ENCODE results near the gene FBLIM1.

FBLIM1 gene, protein sequence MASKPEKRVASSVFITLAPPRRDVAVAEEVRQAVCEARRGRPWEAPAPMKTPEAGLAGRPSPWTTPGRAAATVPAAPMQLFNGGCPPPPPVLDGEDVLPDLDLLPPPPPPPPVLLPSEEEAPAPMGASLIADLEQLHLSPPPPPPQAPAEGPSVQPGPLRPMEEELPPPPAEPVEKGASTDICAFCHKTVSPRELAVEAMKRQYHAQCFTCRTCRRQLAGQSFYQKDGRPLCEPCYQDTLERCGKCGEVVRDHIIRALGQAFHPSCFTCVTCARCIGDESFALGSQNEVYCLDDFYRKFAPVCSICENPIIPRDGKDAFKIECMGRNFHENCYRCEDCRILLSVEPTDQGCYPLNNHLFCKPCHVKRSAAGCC

GRCh38 chr1:15758343-15758931, at the start of gene FBLIM1:
Gene FBLIM1, plus strand, starts transcription at chr1:15758795. Its CDS starts 6,189 bp downstream, at chr1:15764984.
- Histone ChIP-seq H3K4me3 (ENCODE audit: low read depth in 1 of 2, low read length in 2 of 2) (peak within 1 kb of the TSS; percentile 58 to 87), H3K4me1 (ENCODE audit: insufficient read depth, low read length) (peaks cover 27% of the 10 kb centered on the region), H3K36me3 (ENCODE audit: insufficient read depth, low read length) (no peaks in the 10 kb centered on the region), H3K9ac (ENCODE audit: low read length) (peak within 1 kb of the TSS; percentile 57), H3K9me3 (ENCODE audit: low read length) (no peaks in the 10 kb centered on the region), H3K27me3 (ENCODE audit: control insufficient read depth in 1 of 2, insufficient read depth in 2 of 2, low read length in 2 of 2) (peaks cover 0 to 4% of the 10 kb centered on the region in 2 donors), H3K27ac (ENCODE audit: low read depth, low read length) (peak within 1 kb of the TSS; percentile 73)

GRCh38 chr1:15709226-15709625, 49.4 kb upstream of the FBLIM1 start:
- Histone ChIP-seq H3K4me1 (ENCODE audit: insufficient read depth, low read length) (peaks cover 31% of the 10 kb centered on the region), H3K9me3 (ENCODE audit: low read length) (no peaks in the 10 kb centered on the region), H3K4me3 (ENCODE audit: low read depth in 1 of 2, low read length in 2 of 2) (no peak overlapping the region), H3K9ac (ENCODE audit: low read length) (no peak overlapping the region), H3K27ac (ENCODE audit: low read depth, low read length) (no peak overlapping the region), H3K27me3 (ENCODE audit: control insufficient read depth in 1 of 2, insufficient read depth in 2 of 2, low read length in 2 of 2) (no peaks in the 10 kb centered on the region), H3K36me3 (ENCODE audit: insufficient read depth, low read length) (no peaks in the 10 kb centered on the region)

DNA sequence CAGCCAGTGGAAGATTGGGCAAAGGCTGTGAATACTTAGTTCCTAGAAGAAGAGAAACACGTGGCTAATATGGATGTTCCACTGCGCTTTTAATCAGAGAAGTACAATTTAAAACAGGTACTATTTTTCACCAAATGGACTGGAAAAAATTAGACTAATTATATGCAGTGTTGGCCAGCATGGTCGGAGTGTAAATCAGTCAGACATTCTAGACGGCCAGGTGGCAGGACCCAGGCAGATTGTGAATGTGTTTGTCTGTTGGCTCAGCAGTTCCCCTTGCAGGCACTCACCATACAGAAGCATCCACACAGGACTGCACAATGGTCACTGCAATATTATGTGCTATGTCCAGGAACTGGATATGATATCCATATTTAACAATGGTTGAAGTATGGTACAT, 46.4 kb upstream of the FBLIM1 start:
- peaks cover 45% of the 10 kb centered on the region for H3K4me1 ChIP-seq (ENCODE audit: insufficient read depth, low read length)
- peaks cover 9% of the 10 kb centered on the region for H3K36me3 ChIP-seq (ENCODE audit: insufficient read depth, low read length)
- H3K27me3 ChIP-seq (ENCODE audit: control insufficient read depth in 1 of 2, insufficient read depth in 2 of 2, low read length in 2 of 2), result no peaks in the 10 kb centered on the region
- H3K4me3 ChIP-seq (ENCODE audit: low read depth in 1 of 2, low read length in 2 of 2), result no peak overlapping the region
- no peak overlapping the region for H3K9ac ChIP-seq (ENCODE audit: low read length)
- H3K9me3 ChIP-seq (ENCODE audit: low read length), result no peaks in the 10 kb centered on the region
- no peak overlapping the region for H3K27ac ChIP-seq (ENCODE audit: low read depth, low read length)

DNA sequence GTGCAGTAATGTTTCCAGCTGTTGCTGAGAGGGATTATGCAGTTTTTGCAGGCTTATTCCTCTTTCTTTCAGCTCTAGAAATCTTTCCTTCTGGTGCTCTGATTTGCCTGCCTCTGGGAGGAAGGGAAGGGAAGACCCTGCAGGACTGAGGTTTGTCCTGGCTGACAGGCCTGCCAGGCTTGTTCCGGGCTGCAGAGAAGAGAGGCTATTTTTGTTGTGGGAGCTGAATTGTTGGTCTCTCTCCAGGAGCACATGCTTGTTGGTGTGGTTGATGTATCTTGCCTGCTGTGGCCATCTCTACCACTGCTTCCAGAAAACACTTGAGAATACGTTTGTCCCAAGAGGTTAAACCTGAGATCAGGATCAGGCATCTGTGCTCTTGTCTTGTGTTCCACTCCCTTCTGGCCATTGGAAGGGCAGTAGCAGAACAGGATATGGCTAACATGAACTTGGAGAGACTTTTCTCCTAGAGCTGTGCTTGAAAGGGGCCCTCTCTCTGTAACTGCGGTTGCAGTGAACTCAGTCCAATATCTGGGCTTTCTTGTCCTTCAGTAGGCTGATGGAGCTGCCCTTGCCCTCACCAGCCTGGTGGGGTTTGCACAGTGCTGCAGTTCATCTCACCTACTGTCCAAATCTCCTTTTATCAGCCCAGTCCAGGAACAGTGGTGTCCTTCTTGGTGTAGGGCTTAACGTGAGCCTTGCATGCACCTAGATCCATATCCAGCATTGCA, 44.0 kb upstream of the FBLIM1 start:
- Histone ChIP-seq H3K4me3 (ENCODE audit: low read depth in 1 of 2, low read length in 2 of 2) (peak overlapping the region in 1 of 2 donors; percentile 25), H3K4me1 (ENCODE audit: insufficient read depth, low read length) (peaks cover 48% of the 10 kb centered on the region), H3K27ac (ENCODE audit: low read depth, low read length) (peak overlapping the region; percentile 79), H3K9ac (ENCODE audit: low read length) (no peak overlapping the region), H3K9me3 (ENCODE audit: low read length) (no peaks in the 10 kb centered on the region), H3K36me3 (ENCODE audit: insufficient read depth, low read length) (peaks cover 23% of the 10 kb centered on the region), H3K27me3 (ENCODE audit: control insufficient read depth in 1 of 2, insufficient read depth in 2 of 2, low read length in 2 of 2) (no peaks in the 10 kb centered on the region)

- H3K9ac ChIP-seq (ENCODE audit: low read length), result no peak overlapping the region
- peaks cover 53% of the 10 kb centered on the region for H3K4me1 ChIP-seq (ENCODE audit: insufficient read depth, low read length)
Observed at GRCh38 chr1:15717418-15718125, 41.0 kb upstream of the FBLIM1 start.

DNA sequence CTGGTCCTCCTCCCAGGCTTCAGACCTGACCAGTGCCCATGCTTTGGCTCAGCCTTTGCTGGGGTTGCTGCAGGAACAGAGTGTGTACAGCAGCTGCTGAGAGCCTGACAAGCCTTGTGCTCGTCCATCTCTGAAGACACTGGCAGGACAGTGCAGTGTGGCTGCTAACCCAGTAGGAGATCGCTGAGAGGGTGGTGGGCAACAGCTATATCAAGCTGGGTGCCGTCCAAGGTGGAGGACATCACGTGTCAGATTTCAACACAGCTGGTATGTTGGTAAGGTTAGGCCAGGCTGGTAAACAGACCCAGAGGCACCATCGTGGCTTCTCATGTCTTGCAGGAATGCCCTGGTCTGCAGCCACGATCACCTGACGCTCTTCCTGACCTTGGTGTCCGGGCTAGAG, 40.4 kb upstream of the FBLIM1 start:
- peak overlapping the region; percentile 47 for H3K27ac ChIP-seq (ENCODE audit: low read depth, low read length)
- no peak overlapping the region for H3K9ac ChIP-seq (ENCODE audit: low read length)
- no peak overlapping the region for H3K4me3 ChIP-seq (ENCODE audit: low read depth in 1 of 2, low read length in 2 of 2)
- H3K9me3 ChIP-seq (ENCODE audit: low read length), result no peaks in the 10 kb centered on the region
- H3K27me3 ChIP-seq (ENCODE audit: control insufficient read depth in 1 of 2, insufficient read depth in 2 of 2, low read length in 2 of 2), result no peaks in the 10 kb centered on the region
- peaks cover 59% of the 10 kb centered on the region for H3K4me1 ChIP-seq (ENCODE audit: insufficient read depth, low read length)
- peaks cover 34% of the 10 kb centered on the region for H3K36me3 ChIP-seq (ENCODE audit: insufficient read depth, low read length)

More at GRCh38 chr1:15717418-15718125, 41.0 kb upstream of the FBLIM1 start:
- Histone ChIP-seq H3K36me3 (ENCODE audit: insufficient read depth, low read length) (peaks cover 34% of the 10 kb centered on the region), H3K9me3 (ENCODE audit: low read length) (no peaks in the 10 kb centered on the region), H3K27ac (ENCODE audit: low read depth, low read length) (peak overlapping the region; percentile 47), H3K4me3 (ENCODE audit: low read depth in 1 of 2, low read length in 2 of 2) (no peak overlapping the region), H3K27me3 (ENCODE audit: control insufficient read depth in 1 of 2, insufficient read depth in 2 of 2, low read length in 2 of 2) (no peaks in the 10 kb centered on the region)

- H3K36me3 ChIP-seq (ENCODE audit: insufficient read depth, low read length), result peaks cover 34% of the 10 kb centered on the region
- no peaks in the 10 kb centered on the region for H3K9me3 ChIP-seq (ENCODE audit: low read length)
- H3K27ac ChIP-seq (ENCODE audit: low read depth, low read length), result no peak overlapping the region
- no peak overlapping the region for H3K9ac ChIP-seq (ENCODE audit: low read length)
- H3K27me3 ChIP-seq (ENCODE audit: control insufficient read depth in 1 of 2, insufficient read depth in 2 of 2, low read length in 2 of 2), result no peaks in the 10 kb centered on the region
- peaks cover 52% of the 10 kb centered on the region for H3K4me1 ChIP-seq (ENCODE audit: insufficient read depth, low read length)
- no peak overlapping the region for H3K4me3 ChIP-seq (ENCODE audit: low read depth in 1 of 2, low read length in 2 of 2)
Observed at GRCh38 chr1:15719381-15720120, 39.0 kb upstream of the FBLIM1 start.

DNA sequence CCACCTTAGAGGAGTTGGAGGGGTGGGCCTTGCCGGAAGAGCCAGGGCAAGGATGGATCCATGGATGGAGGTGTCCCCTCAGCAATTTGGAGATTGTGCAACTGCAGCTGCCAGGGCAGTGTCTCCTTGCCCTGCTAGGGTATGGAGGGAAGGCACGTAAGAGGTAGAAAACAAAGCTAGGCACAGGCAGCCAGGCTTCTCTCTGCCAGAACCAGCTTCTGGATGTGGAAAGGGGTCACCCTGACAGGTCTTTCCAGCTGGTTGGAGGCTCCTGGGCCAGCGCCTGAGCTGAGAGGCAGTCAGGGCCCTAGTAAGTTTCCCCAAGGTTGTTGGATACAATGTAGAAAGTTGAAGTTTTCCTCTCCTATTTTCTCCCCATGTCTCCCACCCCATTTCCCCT, 37.7 kb upstream of the FBLIM1 start:
- no peak overlapping the region for H3K9ac ChIP-seq (ENCODE audit: low read length)
- H3K27me3 ChIP-seq (ENCODE audit: control insufficient read depth in 1 of 2, insufficient read depth in 2 of 2, low read length in 2 of 2), result no peaks in the 10 kb centered on the region
- peaks cover 39% of the 10 kb centered on the region for H3K4me1 ChIP-seq (ENCODE audit: insufficient read depth, low read length)
- no peaks in the 10 kb centered on the region for H3K9me3 ChIP-seq (ENCODE audit: low read length)
- no peak overlapping the region for H3K27ac ChIP-seq (ENCODE audit: low read depth, low read length)
- H3K4me3 ChIP-seq (ENCODE audit: low read depth in 1 of 2, low read length in 2 of 2), result no peak overlapping the region
- H3K36me3 ChIP-seq (ENCODE audit: insufficient read depth, low read length), result peaks cover 43% of the 10 kb centered on the region

DNA sequence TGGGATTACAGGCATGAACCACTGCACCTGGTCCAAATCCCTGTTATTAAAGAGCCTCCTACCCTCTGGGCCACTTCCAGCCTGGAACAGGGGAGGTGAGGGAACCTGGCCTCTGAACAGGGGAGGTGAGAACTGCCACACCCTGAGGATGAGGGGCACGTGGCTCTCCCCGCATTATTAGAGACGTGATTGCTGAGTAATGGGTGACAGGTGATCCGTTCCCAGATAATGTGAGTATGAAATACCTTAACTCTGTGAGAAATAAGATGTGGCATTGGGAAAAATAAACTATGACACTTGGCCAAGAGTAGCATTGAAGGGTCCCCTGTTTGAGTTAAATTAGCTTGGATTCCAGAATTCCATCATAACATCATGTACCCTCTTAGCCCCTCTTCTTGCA, 36.2 kb upstream of the FBLIM1 start:
- peaks cover 28% of the 10 kb centered on the region for H3K4me1 ChIP-seq (ENCODE audit: insufficient read depth, low read length)
- no peak overlapping the region for H3K9ac ChIP-seq (ENCODE audit: low read length)
- no peaks in the 10 kb centered on the region for H3K27me3 ChIP-seq (ENCODE audit: control insufficient read depth in 1 of 2, insufficient read depth in 2 of 2, low read length in 2 of 2)
- H3K9me3 ChIP-seq (ENCODE audit: low read length), result no peaks in the 10 kb centered on the region
- H3K36me3 ChIP-seq (ENCODE audit: insufficient read depth, low read length), result peaks cover 50% of the 10 kb centered on the region
- no peak overlapping the region for H3K4me3 ChIP-seq (ENCODE audit: low read depth in 1 of 2, low read length in 2 of 2)
- H3K27ac ChIP-seq (ENCODE audit: low read depth, low read length), result no peak overlapping the region

- no peaks in the 10 kb centered on the region for H3K9me3 ChIP-seq (ENCODE audit: low read length)
- no peaks in the 10 kb centered on the region for H3K27me3 ChIP-seq (ENCODE audit: control insufficient read depth in 1 of 2, insufficient read depth in 2 of 2, low read length in 2 of 2)
- no peak overlapping the region for H3K9ac ChIP-seq (ENCODE audit: low read length)
- no peak overlapping the region for H3K4me3 ChIP-seq (ENCODE audit: low read depth in 1 of 2, low read length in 2 of 2)
- no peak overlapping the region for H3K27ac ChIP-seq (ENCODE audit: low read depth, low read length)
- peaks cover 22% of the 10 kb centered on the region for H3K4me1 ChIP-seq (ENCODE audit: insufficient read depth, low read length)
- H3K36me3 ChIP-seq (ENCODE audit: insufficient read depth, low read length), result peaks cover 51% of the 10 kb centered on the region
Observed at GRCh38 chr1:15722836-15723532, 35.6 kb upstream of the FBLIM1 start.

Data from muscle layer of colon (tissue), 2 donors.